Mucosa of rectum (tissue), 2 donors: ENCODE measurements around the gene ARHGAP25.

Experiments
- H3K27ac ChIP-seq, 2 donors: one replicate each; pipeline ENCODE4 v1.7.0; 2013; ENCODE audit warnings: inconsistent platforms in 2 of 2, low read depth in 2 of 2, low read length in 2 of 2
- H3K27me3 ChIP-seq, 2 donors: one replicate each; pipeline ENCODE4 v1.7.0; 2013; ENCODE audit warnings: low read length in 2 of 2; ENCODE audit not compliant: control insufficient read depth in 2 of 2, insufficient read depth in 2 of 2
- H3K36me3 ChIP-seq, 2 donors: one replicate each; pipeline ENCODE4 v1.7.0; 2013; ENCODE audit warnings: low read length in 2 of 2; ENCODE audit not compliant: control insufficient read depth in 2 of 2, insufficient read depth in 2 of 2
- H3K4me1 ChIP-seq, 2 donors: one replicate each; pipeline ENCODE4 v1.7.0; 2013; ENCODE audit warnings: low read length in 2 of 2, mild to moderate bottlenecking in 1 of 2; ENCODE audit not compliant: control insufficient read depth in 2 of 2, insufficient read depth in 2 of 2
- H3K4me3 ChIP-seq, 2 donors: one replicate each; pipeline ENCODE4 v1.7.0; 2013; ENCODE audit warnings: low read length in 2 of 2
- H3K9ac ChIP-seq, 2 donors: one replicate each; pipeline ENCODE4 v1.7.0; 2013; ENCODE audit warnings: low read length in 2 of 2, low read depth in 1 of 2, mild to moderate bottlenecking in 1 of 2
- H3K9me3 ChIP-seq, 2 donors: one replicate each; pipeline ENCODE4 v1.7.0; 2013; ENCODE audit warnings: low read length in 2 of 2; ENCODE audit not compliant: control insufficient read depth in 2 of 2
- donor health status: healthy.
- donor health status: Normal muscosa, but diverticular disease.

ARHGAP25 gene

GRCh38 chr2:68730828-68731227 is 3.8 kb upstream of the ARHGAP25 start:
- no peaks in the 10 kb centered on the region for H3K27me3 ChIP-seq
- no peaks in the 10 kb centered on the region for H3K36me3 ChIP-seq
- no peaks in the 10 kb centered on the region for H3K9me3 ChIP-seq
- peak overlapping the region in 1 of 2 donors; percentile 1 for H3K27ac ChIP-seq
- peaks cover 0 to 4% of the 10 kb centered on the region in 2 donors for H3K4me1 ChIP-seq
- no peak overlapping the region for H3K9ac ChIP-seq
- H3K4me3 ChIP-seq, result no peak overlapping the region

GRCh38 chr2:68732036-68732932 is 2.3 kb upstream of the ARHGAP25 start:
- H3K4me3 ChIP-seq, result no peak overlapping the region
- peaks cover 0 to 4% of the 10 kb centered on the region in 2 donors for H3K4me1 ChIP-seq
- no peaks in the 10 kb centered on the region for H3K36me3 ChIP-seq
- no peaks in the 10 kb centered on the region for H3K27me3 ChIP-seq
- H3K9ac ChIP-seq, result no peak overlapping the region
- peak overlapping the region; percentile 29 to 44 for H3K27ac ChIP-seq
- no peaks in the 10 kb centered on the region for H3K9me3 ChIP-seq

GRCh38 chr2:68733365-68733764 is 1.2 kb upstream of the ARHGAP25 start:
- Histone ChIP-seq H3K27ac (peak overlapping the region in 1 of 2 donors; percentile 75), H3K36me3 (no peaks in the 10 kb centered on the region), H3K4me3 (no peak overlapping the region), H3K4me1 (peaks cover 0 to 4% of the 10 kb centered on the region in 2 donors), H3K9me3 (no peaks in the 10 kb centered on the region), H3K27me3 (no peaks in the 10 kb centered on the region), H3K9ac (no peak overlapping the region)

- Histone ChIP-seq H3K9me3 (no peaks in the 10 kb centered on the region), H3K27me3 (no peaks in the 10 kb centered on the region), H3K4me1 (peaks cover 0 to 4% of the 10 kb centered on the region in 2 donors), H3K27ac (peak overlapping the region; percentile 71 to 75), H3K4me3 (peak overlapping the region in 1 of 2 donors; percentile 53), H3K9ac (peak overlapping the region in 1 of 2 donors; percentile 66), H3K36me3 (no peaks in the 10 kb centered on the region)
These were observed 435 bp upstream of the ARHGAP25 start for GRCh38 chr2:68734176-68734575.

GRCh38 chr2:68736086-68736485 is 1.5 kb downstream of the ARHGAP25 start:
- Histone ChIP-seq H3K4me1 (peaks cover 4 to 8% of the 10 kb centered on the region in 2 donors), H3K36me3 (no peaks in the 10 kb centered on the region), H3K27me3 (no peaks in the 10 kb centered on the region), H3K9me3 (no peaks in the 10 kb centered on the region), H3K9ac (peak overlapping the region; percentile 3 to 66), H3K4me3 (peak overlapping the region in 1 of 2 donors; percentile 73), H3K27ac (peak overlapping the region in 1 of 2 donors; percentile 21)

GRCh38 chr2:68737711-68738110 is 3.1 kb downstream of the ARHGAP25 start:
- peaks cover 7 to 13% of the 10 kb centered on the region in 2 donors for H3K4me1 ChIP-seq
- no peaks in the 10 kb centered on the region for H3K9me3 ChIP-seq
- H3K36me3 ChIP-seq, result no peaks in the 10 kb centered on the region
- no peaks in the 10 kb centered on the region for H3K27me3 ChIP-seq
- peak overlapping the region in 1 of 2 donors; percentile 26 for H3K9ac ChIP-seq
- H3K27ac ChIP-seq, result peak overlapping the region; percentile 6 to 59
- H3K4me3 ChIP-seq, result peak overlapping the region in 1 of 2 donors; percentile 73

- H3K36me3 ChIP-seq, result no peaks in the 10 kb centered on the region
- H3K4me3 ChIP-seq, result no peak overlapping the region
- no peaks in the 10 kb centered on the region for H3K27me3 ChIP-seq
- H3K4me1 ChIP-seq, result peaks cover 11 to 13% of the 10 kb centered on the region in 2 donors
- H3K9ac ChIP-seq, result no peak overlapping the region
- peak overlapping the region in 1 of 2 donors; percentile 17 for H3K27ac ChIP-seq
- no peaks in the 10 kb centered on the region for H3K9me3 ChIP-seq
These were observed 4.4 kb downstream of the ARHGAP25 start for GRCh38 chr2:68738906-68739594.

- H3K27ac ChIP-seq, result peak overlapping the region; percentile 10 to 13
- no peak overlapping the region for H3K9ac ChIP-seq
- H3K36me3 ChIP-seq, result no peaks in the 10 kb centered on the region
- H3K9me3 ChIP-seq, result no peaks in the 10 kb centered on the region
- no peak overlapping the region for H3K4me3 ChIP-seq
- peaks cover 9 to 13% of the 10 kb centered on the region in 2 donors for H3K4me1 ChIP-seq
- no peaks in the 10 kb centered on the region for H3K27me3 ChIP-seq
These were observed 5.2 kb downstream of the ARHGAP25 start for GRCh38 chr2:68739595-68740399.

GRCh38 chr2:68740400-68740914 is 5.8 kb downstream of the ARHGAP25 start:
- Histone ChIP-seq H3K27me3 (no peaks in the 10 kb centered on the region), H3K27ac (peak overlapping the region; percentile 10 to 13), H3K9ac (no peak overlapping the region), H3K4me1 (peaks cover 9 to 13% of the 10 kb centered on the region in 2 donors), H3K4me3 (no peak overlapping the region), H3K9me3 (no peaks in the 10 kb centered on the region), H3K36me3 (no peaks in the 10 kb centered on the region)
